ENCODE results near the gene CSGALNACT2.

Gene CSGALNACT2

DNA sequence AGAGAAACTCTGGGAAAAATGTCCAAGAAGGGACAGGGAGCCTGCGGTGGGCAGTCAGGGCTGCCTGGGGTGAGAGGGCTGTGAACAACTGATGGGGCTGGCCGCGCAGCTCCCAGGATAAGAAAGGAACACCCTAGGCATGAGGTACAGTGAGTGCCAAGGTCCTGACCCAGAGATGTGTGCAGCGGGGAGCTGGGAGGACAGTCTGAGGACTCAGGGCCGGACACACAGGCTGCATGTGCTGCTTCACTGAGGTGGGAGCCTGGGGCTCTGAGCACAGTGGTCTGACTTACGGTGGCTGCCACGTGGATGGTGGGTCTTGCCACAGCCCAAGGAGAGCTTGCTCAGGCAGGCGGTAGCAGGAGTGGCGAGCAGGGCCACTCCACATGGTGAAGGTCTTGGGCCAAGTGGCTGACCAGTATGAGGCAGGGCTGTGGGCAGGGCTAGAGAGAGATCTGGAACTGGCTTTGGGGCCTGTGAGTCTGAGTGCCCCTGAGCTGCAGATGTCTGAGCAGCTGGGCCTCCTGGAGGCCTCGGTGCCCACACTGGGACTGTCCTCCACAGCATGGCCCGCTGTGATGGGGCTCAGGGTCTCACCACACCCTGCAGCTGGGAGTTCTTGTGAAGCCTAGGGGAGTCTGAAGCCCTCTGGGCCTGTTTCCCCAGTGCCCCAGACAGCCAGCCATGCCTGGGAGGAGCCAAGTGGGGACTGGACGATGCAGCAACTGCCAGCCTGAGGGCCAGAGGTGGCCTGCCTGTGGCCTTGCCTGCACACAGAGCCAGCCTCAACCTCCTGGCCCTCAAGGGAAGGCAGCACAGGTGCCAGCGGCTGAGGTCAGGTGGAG is 68.4 kb downstream of the CSGALNACT2 start:
- Histone ChIP-seq H3K4me2 (ENCODE audit: low read depth, low read length, poor library complexity, severe bottlenecking) (no peak overlapping the region), H3K27ac (ENCODE audit: low read depth, low read length) (no peak overlapping the region), H3K4me3 (ENCODE audit: insufficient read depth, low read length, poor library complexity, severe bottlenecking) (no peak overlapping the region), H3K36me3 (ENCODE audit: low read length) (no peaks in the 10 kb centered on the region), H3K9me3 (ENCODE audit: insufficient read depth, low read length) (no peaks in the 10 kb centered on the region), H3K9ac (ENCODE audit: low read length) (no peak overlapping the region), H4K20me1 (ENCODE audit: low read depth, low read length) (no peaks in the 10 kb centered on the region), H2AFZ (ENCODE audit: low read depth, low read length, severe bottlenecking) (no peak overlapping the region), H3K9me2 (replicated peaks; ENCODE audit: insufficient read depth, low read length) (no peaks in the 10 kb centered on the region), H3F3A (ENCODE audit: insufficient read depth) (no peaks in the 10 kb centered on the region), H3K79me2 (ENCODE audit: insufficient read depth, low read length) (no peaks in the 10 kb centered on the region), H3K27me3 (ENCODE audit: low read length) (no peaks in the 10 kb centered on the region)
- TF ChIP-seq, protein P1, sequence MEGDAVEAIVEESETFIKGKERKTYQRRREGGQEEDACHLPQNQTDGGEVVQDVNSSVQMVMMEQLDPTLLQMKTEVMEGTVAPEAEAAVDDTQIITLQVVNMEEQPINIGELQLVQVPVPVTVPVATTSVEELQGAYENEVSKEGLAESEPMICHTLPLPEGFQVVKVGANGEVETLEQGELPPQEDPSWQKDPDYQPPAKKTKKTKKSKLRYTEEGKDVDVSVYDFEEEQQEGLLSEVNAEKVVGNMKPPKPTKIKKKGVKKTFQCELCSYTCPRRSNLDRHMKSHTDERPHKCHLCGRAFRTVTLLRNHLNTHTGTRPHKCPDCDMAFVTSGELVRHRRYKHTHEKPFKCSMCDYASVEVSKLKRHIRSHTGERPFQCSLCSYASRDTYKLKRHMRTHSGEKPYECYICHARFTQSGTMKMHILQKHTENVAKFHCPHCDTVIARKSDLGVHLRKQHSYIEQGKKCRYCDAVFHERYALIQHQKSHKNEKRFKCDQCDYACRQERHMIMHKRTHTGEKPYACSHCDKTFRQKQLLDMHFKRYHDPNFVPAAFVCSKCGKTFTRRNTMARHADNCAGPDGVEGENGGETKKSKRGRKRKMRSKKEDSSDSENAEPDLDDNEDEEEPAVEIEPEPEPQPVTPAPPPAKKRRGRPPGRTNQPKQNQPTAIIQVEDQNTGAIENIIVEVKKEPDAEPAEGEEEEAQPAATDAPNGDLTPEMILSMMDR (IDR thresholded peaks at IDR 0.05; ENCODE audit: insufficient read depth, low read length, poor library complexity, severe bottlenecking) = no peak
- no peak for TF ChIP-seq EZH2phosphoT487 (conservative IDR thresholded peaks at IDR 0.05; ENCODE audit: low read length)

DNA sequence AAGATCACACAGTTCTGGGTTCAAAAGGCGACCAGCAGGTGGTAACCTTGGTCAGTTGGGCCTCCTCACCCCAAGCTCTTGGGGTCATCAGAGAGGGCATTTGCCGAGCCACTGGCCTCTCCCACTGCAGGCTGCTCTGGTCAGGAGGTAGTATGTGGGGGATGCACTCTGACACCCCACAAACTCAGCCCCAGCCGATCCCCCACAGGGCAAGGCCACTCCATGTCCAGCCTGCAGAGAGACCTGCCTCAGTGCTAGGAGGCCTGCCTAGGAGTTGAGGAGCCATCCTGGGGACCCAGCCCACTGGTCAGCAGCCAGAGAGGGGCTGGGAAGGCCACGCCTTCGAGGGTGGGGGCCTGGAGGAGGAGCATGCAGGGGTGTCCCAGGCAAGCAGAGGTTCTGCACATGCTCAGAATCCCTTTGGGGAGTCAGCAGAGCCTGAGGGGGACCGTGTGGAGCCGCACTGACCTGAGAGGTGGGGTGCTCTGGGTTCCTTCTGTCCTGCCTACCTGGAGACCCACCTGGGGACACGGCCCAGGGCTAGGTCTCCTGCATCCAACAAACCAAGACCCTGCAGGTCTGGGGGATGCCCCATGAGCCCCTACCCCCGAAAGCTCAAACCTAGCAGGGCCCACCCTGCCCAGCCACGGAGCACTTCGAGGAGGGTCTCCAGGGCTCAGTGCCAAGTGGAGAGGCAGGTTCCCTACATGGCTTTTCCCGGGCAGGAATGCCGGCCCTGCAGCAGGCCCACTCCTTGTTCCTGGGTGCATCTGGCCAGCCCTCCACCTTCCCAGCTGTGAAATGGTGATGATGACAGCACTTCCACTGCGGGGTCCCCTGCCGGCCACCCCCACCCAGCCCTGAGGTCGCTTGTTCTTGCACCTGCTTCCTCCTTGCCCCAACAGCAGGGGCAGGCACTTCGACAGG is 70.2 kb downstream of the CSGALNACT2 start:
- no peaks in the 10 kb centered on the region for H3K9me3 ChIP-seq (ENCODE audit: insufficient read depth, low read length)
- H3K79me2 ChIP-seq (ENCODE audit: insufficient read depth, low read length) = no peaks in the 10 kb centered on the region
- H3K27ac ChIP-seq (ENCODE audit: low read depth, low read length) = no peak overlapping the region
- H3K36me3 ChIP-seq (ENCODE audit: low read length) = no peaks in the 10 kb centered on the region
- TF ChIP-seq EZH2phosphoT487 (conservative IDR thresholded peaks at IDR 0.05; ENCODE audit: low read length) = no peak
- TF ChIP-seq, protein P1 (IDR thresholded peaks at IDR 0.05; ENCODE audit: insufficient read depth, low read length, poor library complexity, severe bottlenecking) = no peak
- no peak overlapping the region for H3K9ac ChIP-seq (ENCODE audit: low read length)
- no peaks in the 10 kb centered on the region for H3F3A ChIP-seq (ENCODE audit: insufficient read depth)
- H3K4me2 ChIP-seq (ENCODE audit: low read depth, low read length, poor library complexity, severe bottlenecking) = no peak overlapping the region
- no peak overlapping the region for H2AFZ ChIP-seq (ENCODE audit: low read depth, low read length, severe bottlenecking)
- H4K20me1 ChIP-seq (ENCODE audit: low read depth, low read length) = no peaks in the 10 kb centered on the region
- H3K4me3 ChIP-seq (ENCODE audit: insufficient read depth, low read length, poor library complexity, severe bottlenecking) = no peak overlapping the region
- H3K9me2 ChIP-seq (replicated peaks; ENCODE audit: insufficient read depth, low read length) = no peaks in the 10 kb centered on the region
- H3K27me3 ChIP-seq (ENCODE audit: low read length) = no peaks in the 10 kb centered on the region

DNA sequence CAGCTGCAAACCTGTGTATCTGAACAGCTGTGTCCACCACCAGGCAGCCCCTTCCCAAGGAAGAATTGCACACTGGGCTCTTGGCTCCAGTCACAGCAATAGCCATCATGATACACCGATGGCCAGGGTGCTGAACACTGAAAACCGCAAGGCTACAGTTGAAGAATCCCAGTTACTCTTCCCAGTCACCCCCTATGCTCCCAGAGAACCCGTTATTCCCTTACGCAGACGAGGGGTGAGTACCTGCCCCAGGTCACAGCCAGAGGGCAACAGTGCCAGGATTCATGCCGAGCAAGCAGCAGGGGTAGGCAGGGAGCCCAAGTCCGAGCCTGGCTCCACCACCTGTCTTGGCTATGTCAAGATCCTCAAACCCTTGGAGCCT is 70.8 kb downstream of the CSGALNACT2 start:
- Histone ChIP-seq H3K9me3 (ENCODE audit: insufficient read depth, low read length) (no peaks in the 10 kb centered on the region), H3K9ac (ENCODE audit: low read length) (no peak overlapping the region), H3K27me3 (ENCODE audit: low read length) (no peaks in the 10 kb centered on the region), H3K36me3 (ENCODE audit: low read length) (no peaks in the 10 kb centered on the region), H3K4me3 (ENCODE audit: insufficient read depth, low read length, poor library complexity, severe bottlenecking) (no peak overlapping the region), H4K20me1 (ENCODE audit: low read depth, low read length) (no peaks in the 10 kb centered on the region), H3K79me2 (ENCODE audit: insufficient read depth, low read length) (no peaks in the 10 kb centered on the region), H3K27ac (ENCODE audit: low read depth, low read length) (no peak overlapping the region), H2AFZ (ENCODE audit: low read depth, low read length, severe bottlenecking) (no peak overlapping the region), H3K9me2 (replicated peaks; ENCODE audit: insufficient read depth, low read length) (no peaks in the 10 kb centered on the region), H3K4me2 (ENCODE audit: low read depth, low read length, poor library complexity, severe bottlenecking) (no peak overlapping the region), H3F3A (ENCODE audit: insufficient read depth) (no peaks in the 10 kb centered on the region)
- TF ChIP-seq, protein P1 (IDR thresholded peaks at IDR 0.05; ENCODE audit: insufficient read depth, low read length, poor library complexity, severe bottlenecking) = no peak
- TF ChIP-seq EZH2phosphoT487 (conservative IDR thresholded peaks at IDR 0.05; ENCODE audit: low read length) = no peak

Data from SU-DHL-6 (cell line).